GM23338 (cell line): ENCODE data around the gene TMEM63C. TPM values are rescaled to one million over a fixed set of nuclear protein-coding genes. Genes with fewer than 3 reads are reported as not detected.

Source experiments
- ATAC-seq: fragments of 200-7000 bp; cut with Tn5 transposase; 3 replicates; pipeline ENCODE4 v1.9.1; 2020
- DNase-seq: peaks from one replicate; pipeline ENCODE4 v3.0.0-alpha.2; 2015; ENCODE audit warnings: low spot score
- H2AFZ ChIP-seq: fragments of 200-600 bp; sonication (generic); 2 replicates; pipeline ENCODE4 v1.8.0; 2016; ENCODE audit warnings: antibody characterized with exemption, mild to moderate bottlenecking, moderate library complexity
- H3F3A ChIP-seq: fragments of 200-600 bp; sonication (generic); replicated peaks from 2 replicates; pipeline ENCODE4 v1.8.0; 2017; ENCODE audit warnings: antibody characterized with exemption, mixed run types, low read depth
- H3K27ac ChIP-seq: fragments of 200-600 bp; sonication (generic); 2 replicates; pipeline ENCODE4 v1.6.1; 2016; ENCODE audit warnings: low read depth
- H3K27me3 ChIP-seq: fragments of 200-600 bp; sonication (generic); 2 replicates; pipeline ENCODE4 v1.8.0; 2016; ENCODE audit warnings: mild to moderate bottlenecking, mixed run types, moderate library complexity; ENCODE audit not compliant: insufficient read depth
- H3K36me3 ChIP-seq: fragments of 200-600 bp; sonication (generic); 2 replicates; pipeline ENCODE4 v1.8.0; 2016; ENCODE audit warnings: mild to moderate bottlenecking; ENCODE audit not compliant: insufficient read depth
- H3K4me1 ChIP-seq: fragments of 200-600 bp; sonication (generic); 2 replicates; pipeline ENCODE4 v1.8.0; 2016; ENCODE audit warnings: mild to moderate bottlenecking, moderate library complexity; ENCODE audit not compliant: insufficient read depth
- H3K4me2 ChIP-seq: fragments of 200-600 bp; sonication (generic); 2 replicates; pipeline ENCODE4 v1.7.1; 2017; ENCODE audit warnings: mixed run types
- H3K4me3 ChIP-seq: fragments of 200-600 bp; sonication (generic); 2 replicates; pipeline ENCODE4 v1.6.1; 2016; ENCODE audit warnings: mixed run types
- H3K79me2 ChIP-seq: fragments of 200-600 bp; sonication (generic); replicated peaks from 2 replicates; pipeline ENCODE4 v1.8.0; 2017; ENCODE audit warnings: mild to moderate bottlenecking; ENCODE audit not compliant: insufficient read depth
- H3K9me2 ChIP-seq: fragments of 200-600 bp; sonication (generic); 2 replicates; pipeline ENCODE4 v1.8.0; 2017; ENCODE audit not compliant: insufficient read depth
- H4K20me1 ChIP-seq: fragments of 200-600 bp; sonication (generic); replicated peaks from 2 replicates; pipeline ENCODE4 v1.8.0; 2017; ENCODE audit warnings: mild to moderate bottlenecking; ENCODE audit not compliant: insufficient read depth
- H3K27ac Mint-ChIP-seq: 2 replicates; pipeline ENCODE4 v1.8.0; 2020; ENCODE audit warnings: inconsistent platforms, mild to moderate bottlenecking, moderate library complexity, mixed read lengths
- H3K27me3 Mint-ChIP-seq: 3 replicates; pipeline ENCODE4 v1.8.0; 2022; ENCODE audit warnings: low read depth, mild to moderate bottlenecking, moderate library complexity, mixed read lengths, inconsistent platforms; ENCODE audit not compliant: insufficient read depth, poor library complexity
- H3K36me3 Mint-ChIP-seq: 3 replicates; pipeline ENCODE4 v1.8.0; 2021; ENCODE audit warnings: low read depth, mild to moderate bottlenecking, inconsistent platforms, moderate library complexity, mixed read lengths
- H3K4me1 Mint-ChIP-seq: 3 replicates; pipeline ENCODE4 v1.8.0; 2020; ENCODE audit warnings: mild to moderate bottlenecking, inconsistent platforms, mixed read lengths
- H3K4me3 Mint-ChIP-seq: 3 replicates; pipeline ENCODE4 v1.8.0; 2021; ENCODE audit warnings: moderate library complexity, mild to moderate bottlenecking, inconsistent platforms, mixed read lengths
- H3K9me3 Mint-ChIP-seq: 3 replicates; pipeline ENCODE4 v1.8.0; 2020; ENCODE audit warnings: moderate library complexity, mild to moderate bottlenecking, inconsistent platforms, mixed read lengths
- CREB1 ChIP-seq: fragments of 250-450 bp; sonication (Bioruptor Pico); IDR thresholded peaks from 2 replicates; pipeline ENCODE4 v1.5.0; 2020; ENCODE audit warnings: low read depth, mild to moderate bottlenecking, moderate library complexity
- EZH2 ChIP-seq: fragments of 200-600 bp; sonication (generic); IDR thresholded peaks from one replicate; pipeline ENCODE4 v1.8.0; 2017; ENCODE audit warnings: antibody characterized with exemption, mild to moderate bottlenecking, low read depth; ENCODE audit not compliant: unreplicated experiment
- EZH2phosphoT487 ChIP-seq: fragments of 200-600 bp; sonication (generic); IDR thresholded peaks from one replicate; pipeline ENCODE4 v1.8.1; 2018; ENCODE audit warnings: antibody characterized with exemption; ENCODE audit not compliant: unreplicated experiment
- JUNB ChIP-seq: IDR thresholded peaks from one replicate; pipeline ENCODE4 v1.6.1; 2016; ENCODE audit warnings: antibody characterized with exemption; ENCODE audit not compliant: unreplicated experiment
- NANOG ChIP-seq: IDR thresholded peaks from 2 replicates; pipeline ENCODE4 v1.6.1; 2016; ENCODE audit warnings: antibody characterized with exemption, borderline replicate concordance
- POLR2AphosphoS5 ChIP-seq: IDR thresholded peaks from 2 replicates; pipeline ENCODE4 v1.6.1; 2016; ENCODE audit warnings: antibody characterized with exemption, low read depth
- STAT1 ChIP-seq: IDR thresholded peaks from one replicate; pipeline ENCODE4 v1.6.1; 2016; ENCODE audit warnings: antibody characterized with exemption; ENCODE audit not compliant: unreplicated experiment
- ZNF114 ChIP-seq: fragments of 250-450 bp; sonication (Bioruptor Pico); IDR thresholded peaks from 2 replicates; pipeline ENCODE4 v1.5.0; 2020; ENCODE audit warnings: mild to moderate bottlenecking, moderate library complexity
- ZNF331 ChIP-seq: fragments of 250-450 bp; sonication (Bioruptor Pico); IDR thresholded peaks from 2 replicates; pipeline ENCODE4 v1.5.0; 2020; ENCODE audit warnings: low read depth, mild to moderate bottlenecking, moderate library complexity
- polyA plus RNA-seq: library from polyadenylated mRNA; unstranded; fragments of >200 nt; fragmentation: Nextera tagmentation; extraction: Ambion mirVana; gene quantifications from 2 replicates; pipeline ENCODE4 v1.2.1, GENCODE V29; 2016
- total RNA-seq: library from RNA; depleted of rRNA; stranded (reverse); fragments of >200 nt; shearing (Covaris generic); gene quantifications from 2 replicates; pipeline ENCODE4 v1.2.3, GENCODE V29; 2014
- TF ChIP-seq, protein P1 (sequence below): IDR thresholded peaks from one replicate; pipeline ENCODE4 v1.6.1; 2018; ENCODE audit warnings: antibody characterized with exemption; ENCODE audit not compliant: unreplicated experiment
- TF ChIP-seq, protein P2 (sequence below): fragments of 250-450 bp; sonication (Bioruptor Pico); IDR thresholded peaks from 2 replicates; pipeline ENCODE4 v1.5.0; 2020; ENCODE audit warnings: mild to moderate bottlenecking, moderate library complexity
- TF ChIP-seq, protein P3 (sequence below): IDR thresholded peaks from 2 replicates; pipeline ENCODE4 v1.6.1; 2016; ENCODE audit warnings: antibody characterized with exemption
- TF ChIP-seq, protein P4 (sequence below), 2 experiments: fragments of 200-600 bp in 1 of 2; sonication (generic) in 1 of 2; conservative IDR thresholded peaks; 2 replicates each; pipeline versions ENCODE4 v1.5.1 to v1.6.1; 2016 to 2017; ENCODE audit warnings: antibody characterized with exemption in 2 of 2, low read depth in 2 of 2, mild to moderate bottlenecking in 2 of 2, moderate library complexity in 1 of 2

The TMEM63C gene
- total and polyA plus RNA-seq, 2 experiments from 2014 or later = 2.1 to 6.3 TPM

DNA sequence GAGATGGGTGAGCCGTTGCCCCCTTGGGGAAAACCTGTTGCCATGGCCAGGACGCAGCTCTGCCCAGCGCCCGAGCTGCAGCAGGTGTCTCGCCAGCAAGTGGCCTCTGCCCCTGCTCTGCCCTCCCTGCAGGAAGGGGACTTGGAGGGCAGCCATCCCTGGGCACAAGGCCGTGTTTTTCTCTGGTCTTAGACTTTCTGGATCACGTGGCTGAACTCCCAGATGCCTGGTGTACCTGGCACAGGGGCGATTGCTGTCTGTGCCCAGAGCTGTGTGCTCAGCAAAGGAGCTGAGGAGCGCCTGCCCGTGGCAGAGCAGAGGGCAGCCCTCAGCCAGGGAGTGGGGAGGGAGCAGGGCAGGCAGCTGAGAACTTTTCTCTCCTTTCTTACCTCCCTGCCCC is 38.0 kb downstream of the TMEM63C start:
- Histone ChIP-seq H3K4me3 (no peak overlapping the region), H4K20me1 (no peaks in the 10 kb centered on the region), H2AFZ (no peak overlapping the region), H3K9me2 (no peaks in the 10 kb centered on the region), H3K27me3 (no peaks in the 10 kb centered on the region), H3K27ac (no peak overlapping the region), H3K79me2 (no peaks in the 10 kb centered on the region), H3K4me1 (peaks cover 34% of the 10 kb centered on the region), H3K36me3 (no peaks in the 10 kb centered on the region), H3K4me2 (no peak overlapping the region), H3F3A (no peaks in the 10 kb centered on the region)
- no peaks in the 10 kb centered on the region; the same call in 2 of the 3 replicates for H3K36me3 Mint-ChIP-seq
- peaks cover 48% of the 10 kb centered on the region for H3K4me1 Mint-ChIP-seq
- no peak overlapping the region for H3K27ac Mint-ChIP-seq
- no peaks in the 10 kb centered on the region; the same call in 2 of the 3 replicates for H3K9me3 Mint-ChIP-seq
- ATAC-seq (no peak), DNase-seq (no peak)
- TF ChIP-seq, protein P1, sequence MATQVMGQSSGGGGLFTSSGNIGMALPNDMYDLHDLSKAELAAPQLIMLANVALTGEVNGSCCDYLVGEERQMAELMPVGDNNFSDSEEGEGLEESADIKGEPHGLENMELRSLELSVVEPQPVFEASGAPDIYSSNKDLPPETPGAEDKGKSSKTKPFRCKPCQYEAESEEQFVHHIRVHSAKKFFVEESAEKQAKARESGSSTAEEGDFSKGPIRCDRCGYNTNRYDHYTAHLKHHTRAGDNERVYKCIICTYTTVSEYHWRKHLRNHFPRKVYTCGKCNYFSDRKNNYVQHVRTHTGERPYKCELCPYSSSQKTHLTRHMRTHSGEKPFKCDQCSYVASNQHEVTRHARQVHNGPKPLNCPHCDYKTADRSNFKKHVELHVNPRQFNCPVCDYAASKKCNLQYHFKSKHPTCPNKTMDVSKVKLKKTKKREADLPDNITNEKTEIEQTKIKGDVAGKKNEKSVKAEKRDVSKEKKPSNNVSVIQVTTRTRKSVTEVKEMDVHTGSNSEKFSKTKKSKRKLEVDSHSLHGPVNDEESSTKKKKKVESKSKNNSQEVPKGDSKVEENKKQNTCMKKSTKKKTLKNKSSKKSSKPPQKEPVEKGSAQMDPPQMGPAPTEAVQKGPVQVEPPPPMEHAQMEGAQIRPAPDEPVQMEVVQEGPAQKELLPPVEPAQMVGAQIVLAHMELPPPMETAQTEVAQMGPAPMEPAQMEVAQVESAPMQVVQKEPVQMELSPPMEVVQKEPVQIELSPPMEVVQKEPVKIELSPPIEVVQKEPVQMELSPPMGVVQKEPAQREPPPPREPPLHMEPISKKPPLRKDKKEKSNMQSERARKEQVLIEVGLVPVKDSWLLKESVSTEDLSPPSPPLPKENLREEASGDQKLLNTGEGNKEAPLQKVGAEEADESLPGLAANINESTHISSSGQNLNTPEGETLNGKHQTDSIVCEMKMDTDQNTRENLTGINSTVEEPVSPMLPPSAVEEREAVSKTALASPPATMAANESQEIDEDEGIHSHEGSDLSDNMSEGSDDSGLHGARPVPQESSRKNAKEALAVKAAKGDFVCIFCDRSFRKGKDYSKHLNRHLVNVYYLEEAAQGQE = no peak
- no peak for TF ChIP-seq NANOG
- no peak for TF ChIP-seq ZNF114 (CRISPR knock-in tag)
- TF ChIP-seq CREB1 (CRISPR knock-in tag) = no peak
- TF ChIP-seq STAT1 = no peak
- no peak for TF ChIP-seq EZH2
- TF ChIP-seq ZNF331 (CRISPR knock-in tag) = no peak
- no peak for TF ChIP-seq EZH2phosphoT487
- TF ChIP-seq, protein P2, sequence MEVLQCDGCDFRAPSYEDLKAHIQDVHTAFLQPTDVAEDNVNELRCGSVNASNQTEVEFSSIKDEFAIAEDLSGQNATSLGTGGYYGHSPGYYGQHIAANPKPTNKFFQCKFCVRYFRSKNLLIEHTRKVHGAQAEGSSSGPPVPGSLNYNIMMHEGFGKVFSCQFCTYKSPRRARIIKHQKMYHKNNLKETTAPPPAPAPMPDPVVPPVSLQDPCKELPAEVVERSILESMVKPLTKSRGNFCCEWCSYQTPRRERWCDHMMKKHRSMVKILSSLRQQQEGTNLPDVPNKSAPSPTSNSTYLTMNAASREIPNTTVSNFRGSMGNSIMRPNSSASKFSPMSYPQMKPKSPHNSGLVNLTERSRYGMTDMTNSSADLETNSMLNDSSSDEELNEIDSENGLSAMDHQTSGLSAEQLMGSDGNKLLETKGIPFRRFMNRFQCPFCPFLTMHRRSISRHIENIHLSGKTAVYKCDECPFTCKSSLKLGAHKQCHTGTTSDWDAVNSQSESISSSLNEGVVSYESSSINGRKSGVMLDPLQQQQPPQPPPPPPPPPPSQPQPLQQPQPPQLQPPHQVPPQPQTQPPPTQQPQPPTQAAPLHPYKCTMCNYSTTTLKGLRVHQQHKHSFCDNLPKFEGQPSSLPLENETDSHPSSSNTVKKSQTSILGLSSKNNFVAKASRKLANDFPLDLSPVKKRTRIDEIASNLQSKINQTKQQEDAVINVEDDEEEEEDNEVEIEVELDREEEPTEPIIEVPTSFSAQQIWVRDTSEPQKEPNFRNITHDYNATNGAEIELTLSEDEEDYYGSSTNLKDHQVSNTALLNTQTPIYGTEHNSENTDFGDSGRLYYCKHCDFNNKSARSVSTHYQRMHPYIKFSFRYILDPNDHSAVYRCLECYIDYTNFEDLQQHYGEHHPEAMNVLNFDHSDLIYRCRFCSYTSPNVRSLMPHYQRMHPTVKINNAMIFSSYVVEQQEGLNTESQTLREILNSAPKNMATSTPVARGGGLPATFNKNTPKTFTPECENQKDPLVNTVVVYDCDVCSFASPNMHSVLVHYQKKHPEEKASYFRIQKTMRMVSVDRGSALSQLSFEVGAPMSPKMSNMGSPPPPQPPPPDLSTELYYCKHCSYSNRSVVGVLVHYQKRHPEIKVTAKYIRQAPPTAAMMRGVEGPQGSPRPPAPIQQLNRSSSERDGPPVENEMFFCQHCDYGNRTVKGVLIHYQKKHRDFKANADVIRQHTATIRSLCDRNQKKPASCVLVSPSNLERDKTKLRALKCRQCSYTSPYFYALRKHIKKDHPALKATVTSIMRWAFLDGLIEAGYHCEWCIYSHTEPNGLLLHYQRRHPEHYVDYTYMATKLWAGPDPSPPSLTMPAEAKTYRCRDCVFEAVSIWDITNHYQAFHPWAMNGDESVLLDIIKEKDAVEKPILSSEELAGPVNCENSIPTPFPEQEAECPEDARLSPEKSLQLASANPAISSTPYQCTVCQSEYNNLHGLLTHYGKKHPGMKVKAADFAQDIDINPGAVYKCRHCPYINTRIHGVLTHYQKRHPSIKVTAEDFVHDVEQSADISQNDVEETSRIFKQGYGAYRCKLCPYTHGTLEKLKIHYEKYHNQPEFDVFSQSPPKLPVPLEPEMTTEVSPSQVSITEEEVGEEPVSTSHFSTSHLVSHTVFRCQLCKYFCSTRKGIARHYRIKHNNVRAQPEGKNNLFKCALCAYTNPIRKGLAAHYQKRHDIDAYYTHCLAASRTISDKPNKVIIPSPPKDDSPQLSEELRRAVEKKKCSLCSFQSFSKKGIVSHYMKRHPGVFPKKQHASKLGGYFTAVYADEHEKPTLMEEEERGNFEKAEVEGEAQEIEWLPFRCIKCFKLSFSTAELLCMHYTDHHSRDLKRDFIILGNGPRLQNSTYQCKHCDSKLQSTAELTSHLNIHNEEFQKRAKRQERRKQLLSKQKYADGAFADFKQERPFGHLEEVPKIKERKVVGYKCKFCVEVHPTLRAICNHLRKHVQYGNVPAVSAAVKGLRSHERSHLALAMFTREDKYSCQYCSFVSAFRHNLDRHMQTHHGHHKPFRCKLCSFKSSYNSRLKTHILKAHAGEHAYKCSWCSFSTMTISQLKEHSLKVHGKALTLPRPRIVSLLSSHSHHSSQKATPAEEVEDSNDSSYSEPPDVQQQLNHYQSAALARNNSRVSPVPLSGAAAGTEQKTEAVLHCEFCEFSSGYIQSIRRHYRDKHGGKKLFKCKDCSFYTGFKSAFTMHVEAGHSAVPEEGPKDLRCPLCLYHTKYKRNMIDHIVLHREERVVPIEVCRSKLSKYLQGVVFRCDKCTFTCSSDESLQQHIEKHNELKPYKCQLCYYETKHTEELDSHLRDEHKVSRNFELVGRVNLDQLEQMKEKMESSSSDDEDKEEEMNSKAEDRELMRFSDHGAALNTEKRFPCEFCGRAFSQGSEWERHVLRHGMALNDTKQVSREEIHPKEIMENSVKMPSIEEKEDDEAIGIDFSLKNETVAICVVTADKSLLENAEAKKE = no peak
- TF ChIP-seq, protein P3, sequence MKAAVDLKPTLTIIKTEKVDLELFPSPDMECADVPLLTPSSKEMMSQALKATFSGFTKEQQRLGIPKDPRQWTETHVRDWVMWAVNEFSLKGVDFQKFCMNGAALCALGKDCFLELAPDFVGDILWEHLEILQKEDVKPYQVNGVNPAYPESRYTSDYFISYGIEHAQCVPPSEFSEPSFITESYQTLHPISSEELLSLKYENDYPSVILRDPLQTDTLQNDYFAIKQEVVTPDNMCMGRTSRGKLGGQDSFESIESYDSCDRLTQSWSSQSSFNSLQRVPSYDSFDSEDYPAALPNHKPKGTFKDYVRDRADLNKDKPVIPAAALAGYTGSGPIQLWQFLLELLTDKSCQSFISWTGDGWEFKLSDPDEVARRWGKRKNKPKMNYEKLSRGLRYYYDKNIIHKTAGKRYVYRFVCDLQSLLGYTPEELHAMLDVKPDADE = no peak
- no peak for TF ChIP-seq JUNB
- no peak for TF ChIP-seq POLR2AphosphoS5
- TF ChIP-seq, protein P4, sequence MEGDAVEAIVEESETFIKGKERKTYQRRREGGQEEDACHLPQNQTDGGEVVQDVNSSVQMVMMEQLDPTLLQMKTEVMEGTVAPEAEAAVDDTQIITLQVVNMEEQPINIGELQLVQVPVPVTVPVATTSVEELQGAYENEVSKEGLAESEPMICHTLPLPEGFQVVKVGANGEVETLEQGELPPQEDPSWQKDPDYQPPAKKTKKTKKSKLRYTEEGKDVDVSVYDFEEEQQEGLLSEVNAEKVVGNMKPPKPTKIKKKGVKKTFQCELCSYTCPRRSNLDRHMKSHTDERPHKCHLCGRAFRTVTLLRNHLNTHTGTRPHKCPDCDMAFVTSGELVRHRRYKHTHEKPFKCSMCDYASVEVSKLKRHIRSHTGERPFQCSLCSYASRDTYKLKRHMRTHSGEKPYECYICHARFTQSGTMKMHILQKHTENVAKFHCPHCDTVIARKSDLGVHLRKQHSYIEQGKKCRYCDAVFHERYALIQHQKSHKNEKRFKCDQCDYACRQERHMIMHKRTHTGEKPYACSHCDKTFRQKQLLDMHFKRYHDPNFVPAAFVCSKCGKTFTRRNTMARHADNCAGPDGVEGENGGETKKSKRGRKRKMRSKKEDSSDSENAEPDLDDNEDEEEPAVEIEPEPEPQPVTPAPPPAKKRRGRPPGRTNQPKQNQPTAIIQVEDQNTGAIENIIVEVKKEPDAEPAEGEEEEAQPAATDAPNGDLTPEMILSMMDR (conservative IDR thresholded peaks at IDR 0.05; ENCODE audit: low read depth in 2 of 2) = no peak
- H3K4me3 Mint-ChIP-seq = no peak overlapping the region
- peaks cover 19% of the 10 kb centered on the region for H3K27me3 Mint-ChIP-seq
